PC-3 (cell line): ENCODE results near the gene MAU2. TPM values are rescaled to one million over a fixed set of nuclear protein-coding genes. Genes with fewer than 3 reads are reported as not detected.

Experiments
- ATAC-seq: fragments of 200-7000 bp; cut with Tn5 transposase; 2 replicates; pipeline ENCODE4 v1.9.1; 2020; ENCODE audit warnings: mild to moderate bottlenecking, moderate library complexity
- BruUV-seq: library from RNA; stranded (reverse); fragments of 400-500 nt; replicated peaks from 2 replicates; lab custom pipeline; 2021; lab: Mats Ljungman, UMichigan
- CTCF ChIA-PET: fragments of 300-600 bp; sonication (Branson Sonifier 250); formaldehyde crosslinking; loops from one replicate; lab custom pipeline; 2022; ENCODE audit warnings: antibody characterized with exemption; lab: Charles Lee
- POLR2A ChIA-PET: fragments of 300-600 bp; sonication (Branson Sonifier 250); formaldehyde crosslinking; loops from one replicate; lab custom pipeline; 2022; ENCODE audit warnings: antibody characterized with exemption; ENCODE audit not compliant: unreplicated experiment; lab: Charles Lee
- DNase-seq: peaks from one replicate; pipeline ENCODE4 v3.0.0-alpha.2; 2015
- H2AFZ ChIP-seq: fragments of 300-600 bp; sonication (generic); 2 replicates; pipeline ENCODE4 v1.6.0; 2016; ENCODE audit warnings: antibody characterized with exemption, low read length
- H3F3A ChIP-seq: fragments of 300-600 bp; sonication (generic); one replicate; pipeline ENCODE4 v1.6.0; 2017; ENCODE audit warnings: antibody characterized with exemption, low read length, control low read depth, mild to moderate bottlenecking; ENCODE audit not compliant: unreplicated experiment
- H3K27ac ChIP-seq: fragments of 300-600 bp; sonication (generic); 2 replicates; pipeline ENCODE4 v1.5.1; 2016; ENCODE audit warnings: mild to moderate bottlenecking, low read length
- H3K27me3 ChIP-seq: fragments of 300-600 bp; sonication (generic); 2 replicates; pipeline ENCODE4 v1.6.1; 2016; ENCODE audit warnings: low read length, mixed read lengths
- H3K36me3 ChIP-seq: fragments of 300-600 bp; sonication (generic); 2 replicates; pipeline ENCODE4 v1.6.1; 2016; ENCODE audit warnings: low read depth, mixed run types, low read length, mixed read lengths
- H3K4me1 ChIP-seq: fragments of 300-600 bp; sonication (generic); 2 replicates; pipeline ENCODE4 v1.5.1; 2016; ENCODE audit warnings: low read length; ENCODE audit not compliant: insufficient read depth
- H3K4me2 ChIP-seq: fragments of 300-600 bp; sonication (generic); 2 replicates; pipeline ENCODE4 v1.6.0; 2016; ENCODE audit warnings: low read length
- H3K4me3 ChIP-seq: fragments of 300-600 bp; sonication (generic); 2 replicates; pipeline ENCODE4 v1.5.1; 2016; ENCODE audit warnings: mild to moderate bottlenecking, low read length, mixed read lengths
- H3K79me2 ChIP-seq: fragments of 300-600 bp; sonication (generic); 2 replicates; pipeline ENCODE4 v1.6.1; 2017; ENCODE audit warnings: low read length, mixed read lengths
- H3K9ac ChIP-seq: fragments of 300-600 bp; sonication (generic); 2 replicates; pipeline ENCODE4 v1.6.0; 2016; ENCODE audit warnings: mild to moderate bottlenecking, low read length
- H3K9me2 ChIP-seq: fragments of 300-600 bp; sonication (generic); replicated peaks from 2 replicates; pipeline ENCODE4 v1.6.1; 2016; ENCODE audit warnings: mixed run types, low read length, mixed read lengths
- H3K9me3 ChIP-seq: fragments of 300-600 bp; sonication (generic); 2 replicates; pipeline ENCODE4 v1.6.1; 2016; ENCODE audit warnings: low read length, mixed read lengths
- H4K20me1 ChIP-seq: fragments of 300-600 bp; sonication (generic); 2 replicates; pipeline ENCODE4 v1.6.1; 2016; ENCODE audit warnings: low read length, mixed read lengths
- EZH2 ChIP-seq: fragments of 300-600 bp; sonication (generic); IDR thresholded peaks from one replicate; pipeline ENCODE4 v1.6.1; 2017; ENCODE audit warnings: antibody characterized with exemption, mild to moderate bottlenecking, low read length; ENCODE audit not compliant: unreplicated experiment
- EZH2phosphoT487 ChIP-seq: fragments of 300-600 bp; sonication (generic); IDR thresholded peaks from 2 replicates; pipeline ENCODE4 v1.6.1; 2018; ENCODE audit warnings: mild to moderate bottlenecking, antibody characterized with exemption, low read length, borderline replicate concordance
- intact Hi-C: fragments of 100-400 bp; cut with micrococcal nuclease; formaldehyde crosslinking; loops from 2 replicates; pipeline ENCODE4 v1.9.0; 2023
- total RNA-seq: library from RNA; depleted of rRNA; stranded (reverse); fragments of >200 nt; gene quantifications from 2 replicates; pipeline ENCODE4 v1.2.3, GENCODE V29; 2014
- TF ChIP-seq, protein P1 (sequence below): fragments of 300-600 bp; sonication (generic); conservative IDR thresholded peaks from 2 replicates; pipeline ENCODE4 v1.5.1; 2017; ENCODE audit warnings: antibody characterized with exemption, low read depth, mild to moderate bottlenecking, low read length

The MAU2 gene
- total RNA-seq, 1 experiment from 2014 or later, result 32.6 TPM

- ChIA-PET CTCF (no interaction called here), POLR2A (no interaction called here)
- Histone ChIP-seq H3K27ac (no peak overlapping the region), H3K79me2 (peaks cover 43% of the 10 kb centered on the region), H3K4me2 (no peak overlapping the region), H3F3A (no peaks in the 10 kb centered on the region), H3K9me2 (no peaks in the 10 kb centered on the region), H2AFZ (no peak overlapping the region), H3K4me3 (no peak overlapping the region), H3K4me1 (peaks cover 9% of the 10 kb centered on the region), H4K20me1 (no peaks in the 10 kb centered on the region), H3K9ac (no peak overlapping the region), H3K27me3 (no peaks in the 10 kb centered on the region), H3K36me3 (peaks cover 14% of the 10 kb centered on the region), H3K9me3 (no peaks in the 10 kb centered on the region)
- DNase-seq, result no peak
- no peak for ATAC-seq
- TF ChIP-seq EZH2 (no peak), EZH2phosphoT487 (no peak)
- TF ChIP-seq, protein P1, sequence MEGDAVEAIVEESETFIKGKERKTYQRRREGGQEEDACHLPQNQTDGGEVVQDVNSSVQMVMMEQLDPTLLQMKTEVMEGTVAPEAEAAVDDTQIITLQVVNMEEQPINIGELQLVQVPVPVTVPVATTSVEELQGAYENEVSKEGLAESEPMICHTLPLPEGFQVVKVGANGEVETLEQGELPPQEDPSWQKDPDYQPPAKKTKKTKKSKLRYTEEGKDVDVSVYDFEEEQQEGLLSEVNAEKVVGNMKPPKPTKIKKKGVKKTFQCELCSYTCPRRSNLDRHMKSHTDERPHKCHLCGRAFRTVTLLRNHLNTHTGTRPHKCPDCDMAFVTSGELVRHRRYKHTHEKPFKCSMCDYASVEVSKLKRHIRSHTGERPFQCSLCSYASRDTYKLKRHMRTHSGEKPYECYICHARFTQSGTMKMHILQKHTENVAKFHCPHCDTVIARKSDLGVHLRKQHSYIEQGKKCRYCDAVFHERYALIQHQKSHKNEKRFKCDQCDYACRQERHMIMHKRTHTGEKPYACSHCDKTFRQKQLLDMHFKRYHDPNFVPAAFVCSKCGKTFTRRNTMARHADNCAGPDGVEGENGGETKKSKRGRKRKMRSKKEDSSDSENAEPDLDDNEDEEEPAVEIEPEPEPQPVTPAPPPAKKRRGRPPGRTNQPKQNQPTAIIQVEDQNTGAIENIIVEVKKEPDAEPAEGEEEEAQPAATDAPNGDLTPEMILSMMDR, result no peak
- BruUV-seq, result no TSS peak
- intact Hi-C loops, result no loop called here
Observed at GRCh38 chr19:19316082-19316481, 4.5 kb upstream of the MAU2 start.

GRCh38 chr19:19319732-19320360 lies 783 bp upstream of the MAU2 start:
- intact Hi-C loops, result no loop called here
- ChIA-PET POLR2A (no interaction called here), CTCF (no interaction called here)
- Histone ChIP-seq H4K20me1 (no peaks in the 10 kb centered on the region), H3K9me3 (no peaks in the 10 kb centered on the region), H3K79me2 (peaks cover 81% of the 10 kb centered on the region), H2AFZ (peak overlapping the region; percentile 95), H3K9me2 (no peaks in the 10 kb centered on the region), H3K4me1 (peaks cover 14% of the 10 kb centered on the region), H3K4me3 (peak overlapping the region; percentile 96), H3K9ac (peak overlapping the region; percentile 98), H3K27me3 (no peaks in the 10 kb centered on the region), H3K4me2 (peak overlapping the region; percentile 91), H3K27ac (peak overlapping the region; percentile 71), H3F3A (no peaks in the 10 kb centered on the region), H3K36me3 (peaks cover 11% of the 10 kb centered on the region)
- ATAC-seq (0 out of 2 replicates have a peak, but pooled peaks have one; percentile 2), DNase-seq (no peak)
- TSS peak; percentile 62 for BruUV-seq
- TF ChIP-seq EZH2, result no peak

GRCh38 chr19:19321141-19321577 lies 530 bp downstream of the MAU2 start:
- ChIA-PET CTCF (no interaction called here), POLR2A (no interaction called here)
- peak overlapping the region; percentile 95 for H2AFZ ChIP-seq
- peak overlapping the region; percentile 96 for H3K4me3 ChIP-seq
- H3F3A ChIP-seq, result no peaks in the 10 kb centered on the region
- ATAC-seq (peak; percentile 22), DNase-seq (peak; percentile 29)
- peak overlapping the region; percentile 91 for H3K4me2 ChIP-seq
- H3K36me3 ChIP-seq, result peaks cover 2% of the 10 kb centered on the region
- BruUV-seq, result no TSS peak
- H3K9ac ChIP-seq, result peak overlapping the region; percentile 98
- H3K9me2 ChIP-seq, result no peaks in the 10 kb centered on the region
- no peaks in the 10 kb centered on the region for H3K9me3 ChIP-seq
- no peaks in the 10 kb centered on the region for H3K27me3 ChIP-seq
- intact Hi-C loops, result no loop called here
- H3K4me1 ChIP-seq, result peaks cover 14% of the 10 kb centered on the region
- no peak for TF ChIP-seq EZH2
- no peaks in the 10 kb centered on the region for H4K20me1 ChIP-seq
- H3K79me2 ChIP-seq, result peaks cover 88% of the 10 kb centered on the region
- peak overlapping the region; percentile 71 for H3K27ac ChIP-seq
